Ectodermal cell (in vitro differentiated cells): ENCODE results near the gene KHSRP.
"Not testable (repeated sequence)": the region's sequence is repeated elsewhere in the genome, so short reads cannot be mapped to it uniquely, and the experiment has no call there.

Source experiments
- H3K27ac ChIP-seq: 2 replicates; pipeline ENCODE4 v1.7.0; 2013; ENCODE audit warnings: mild to moderate bottlenecking, low read depth, low read length; ENCODE audit not compliant: insufficient read depth, poor library complexity, severe bottlenecking
- H3K27me3 ChIP-seq: 2 replicates; pipeline ENCODE4 v1.7.0; 2013; ENCODE audit warnings: mild to moderate bottlenecking, low read length; ENCODE audit not compliant: insufficient read depth, control insufficient read depth, poor library complexity, severe bottlenecking
- H3K36me3 ChIP-seq: one replicate; pipeline ENCODE4 v1.7.0; 2013; ENCODE audit warnings: low read length; ENCODE audit not compliant: control insufficient read depth, insufficient read depth
- H3K4me1 ChIP-seq: one replicate; pipeline ENCODE4 v1.7.0; 2013; ENCODE audit warnings: low read length; ENCODE audit not compliant: control insufficient read depth, insufficient read depth
- H3K4me3 ChIP-seq: 2 replicates; pipeline ENCODE4 v1.7.0; 2013; ENCODE audit warnings: low read depth, low read length, control low read depth; ENCODE audit not compliant: insufficient read depth
- H3K9me3 ChIP-seq: 2 replicates; pipeline ENCODE4 v1.7.0; 2013; ENCODE audit warnings: mild to moderate bottlenecking, low read length, moderate library complexity; ENCODE audit not compliant: control insufficient read depth
- WGBS, 2 experiments: methylation state at CpG; one replicate each; pipeline ENCODE4 v1.1.7; 2013; ENCODE audit warnings: missing lambda C conversion rate in 2 of 2; 5-methylcytosine and 5-hydroxymethylcytosine counted together

KHSRP gene

DNA sequence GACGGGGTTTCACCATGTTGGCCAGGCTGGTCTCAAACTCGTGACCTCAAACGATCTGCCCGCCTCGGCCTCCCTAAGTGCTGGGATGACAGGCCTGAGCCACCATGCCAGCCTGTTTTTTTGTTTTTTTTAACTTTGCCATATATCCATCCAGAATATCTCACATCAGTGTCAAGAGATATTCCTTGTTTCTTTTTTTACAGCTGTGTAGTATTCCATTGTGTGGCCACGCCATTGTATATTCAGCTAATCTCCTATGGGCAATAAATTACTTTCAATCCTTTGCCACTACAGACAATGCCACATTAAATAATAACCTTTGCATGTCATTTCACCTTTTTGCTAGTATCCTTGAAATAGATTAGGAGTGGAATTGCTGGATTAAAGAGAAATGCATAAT, 15.3 kb downstream of the KHSRP start:
- Histone ChIP-seq H3K4me1 (no peaks in the 10 kb centered on the region), H3K27me3 (no peaks in the 10 kb centered on the region), H3K36me3 (peaks cover 5% of the 10 kb centered on the region), H3K4me3 (no peak overlapping the region), H3K27ac (no peak overlapping the region), H3K9me3 (no peaks in the 10 kb centered on the region)
- 92 to 97% methylated on average over 6 of the region's 6 CpGs for WGBS, 2 experiments

DNA sequence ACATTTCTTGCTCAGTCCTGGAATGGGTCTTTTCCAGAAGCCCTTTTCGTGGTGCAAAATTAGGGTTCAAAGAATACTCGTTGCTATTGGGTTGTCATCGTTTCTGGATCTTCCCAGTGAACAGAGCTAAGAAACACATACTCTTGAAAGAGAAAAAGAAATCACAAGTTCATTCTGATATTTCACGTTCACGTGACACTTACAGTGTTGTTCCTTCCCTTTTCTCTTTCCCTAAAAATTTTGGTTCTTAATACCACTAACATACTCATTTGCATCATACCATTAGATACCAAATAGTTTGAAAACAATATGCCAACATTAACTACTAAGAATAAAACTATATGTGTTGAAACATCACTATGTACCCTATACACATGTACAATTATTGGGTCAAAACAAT, 18.2 kb downstream of the KHSRP start:
- WGBS, 2 experiments = 93 to 96% methylated on average over 5 of the region's 5 CpGs
- no peaks in the 10 kb centered on the region for H3K9me3 ChIP-seq
- no peak overlapping the region for H3K4me3 ChIP-seq
- H3K4me1 ChIP-seq = no peaks in the 10 kb centered on the region
- H3K27ac ChIP-seq = no peak overlapping the region
- no peaks in the 10 kb centered on the region for H3K27me3 ChIP-seq
- no peaks in the 10 kb centered on the region for H3K36me3 ChIP-seq

DNA sequence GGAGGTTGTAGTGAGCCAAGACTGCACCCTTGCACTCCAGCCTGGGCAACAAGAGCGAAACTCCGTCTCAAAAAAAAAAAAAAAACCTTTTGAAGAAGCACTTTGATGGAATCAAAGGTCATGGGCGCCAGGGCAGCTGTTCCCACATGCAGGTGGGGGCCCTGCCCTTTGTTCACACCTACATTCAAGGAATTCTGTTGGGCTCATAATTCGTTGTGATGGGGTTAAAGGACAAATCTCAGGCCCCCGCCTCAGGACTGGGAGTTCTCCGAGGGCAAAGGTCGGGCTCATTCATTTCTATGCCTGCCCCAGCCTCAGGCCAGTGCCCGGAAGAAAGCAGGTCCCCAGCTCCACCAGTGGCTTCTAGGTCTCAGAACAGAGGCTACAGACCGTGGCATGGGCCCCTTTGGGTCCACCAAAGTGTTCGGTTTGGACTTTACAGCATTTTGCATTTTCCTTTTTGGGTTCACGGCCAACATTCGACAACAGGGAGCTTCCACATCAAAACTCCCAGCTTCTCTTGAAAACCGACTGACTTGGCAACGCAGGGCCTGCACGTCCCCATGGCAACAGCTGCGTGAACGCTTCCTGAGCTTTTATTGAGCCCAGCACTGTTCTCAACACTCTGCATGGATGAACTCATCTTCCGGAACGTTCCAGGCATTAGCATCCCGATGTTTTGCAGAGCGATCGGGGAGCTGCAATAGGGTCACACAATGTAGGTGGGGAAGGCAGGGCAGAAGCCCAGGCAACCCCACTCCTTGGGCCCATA, 21.6 kb downstream of the KHSRP start:
- H3K27ac ChIP-seq = peak overlapping the region; percentile 72
- 81 to 86% methylated on average over 22 of the region's 22 CpGs for WGBS, 2 experiments
- H3K9me3 ChIP-seq = no peaks in the 10 kb centered on the region
- H3K4me1 ChIP-seq = no peaks in the 10 kb centered on the region
- H3K27me3 ChIP-seq = no peaks in the 10 kb centered on the region
- H3K36me3 ChIP-seq = no peaks in the 10 kb centered on the region
- H3K4me3 ChIP-seq = no peak overlapping the region

DNA sequence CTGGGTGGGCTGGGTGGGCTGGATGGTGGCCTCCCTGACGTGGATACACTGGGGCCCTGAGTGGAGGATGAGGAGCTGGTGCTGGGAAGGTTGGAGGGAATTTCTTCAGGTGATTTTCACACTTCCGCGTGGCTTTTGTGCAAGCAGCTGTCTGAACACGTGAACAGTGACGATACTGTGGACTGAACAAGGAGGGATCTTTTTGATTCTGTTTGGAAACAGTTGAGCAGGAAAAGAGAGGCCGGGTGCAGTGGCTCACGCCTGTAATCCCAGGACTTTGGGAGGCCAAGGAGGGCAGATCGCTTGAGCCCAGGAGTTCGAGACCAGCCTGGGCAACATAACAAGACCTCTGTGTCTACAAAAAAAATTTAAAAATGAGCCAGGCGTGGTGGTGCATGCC, 22.6 kb downstream of the KHSRP start:
- H3K36me3 ChIP-seq = no peaks in the 10 kb centered on the region
- 91% methylated on average over 10 of the region's 10 CpGs for WGBS, 2 experiments
- no peak overlapping the region for H3K4me3 ChIP-seq
- no peaks in the 10 kb centered on the region for H3K4me1 ChIP-seq
- H3K27me3 ChIP-seq = no peaks in the 10 kb centered on the region
- H3K27ac ChIP-seq = no peak overlapping the region
- no peaks in the 10 kb centered on the region for H3K9me3 ChIP-seq

DNA sequence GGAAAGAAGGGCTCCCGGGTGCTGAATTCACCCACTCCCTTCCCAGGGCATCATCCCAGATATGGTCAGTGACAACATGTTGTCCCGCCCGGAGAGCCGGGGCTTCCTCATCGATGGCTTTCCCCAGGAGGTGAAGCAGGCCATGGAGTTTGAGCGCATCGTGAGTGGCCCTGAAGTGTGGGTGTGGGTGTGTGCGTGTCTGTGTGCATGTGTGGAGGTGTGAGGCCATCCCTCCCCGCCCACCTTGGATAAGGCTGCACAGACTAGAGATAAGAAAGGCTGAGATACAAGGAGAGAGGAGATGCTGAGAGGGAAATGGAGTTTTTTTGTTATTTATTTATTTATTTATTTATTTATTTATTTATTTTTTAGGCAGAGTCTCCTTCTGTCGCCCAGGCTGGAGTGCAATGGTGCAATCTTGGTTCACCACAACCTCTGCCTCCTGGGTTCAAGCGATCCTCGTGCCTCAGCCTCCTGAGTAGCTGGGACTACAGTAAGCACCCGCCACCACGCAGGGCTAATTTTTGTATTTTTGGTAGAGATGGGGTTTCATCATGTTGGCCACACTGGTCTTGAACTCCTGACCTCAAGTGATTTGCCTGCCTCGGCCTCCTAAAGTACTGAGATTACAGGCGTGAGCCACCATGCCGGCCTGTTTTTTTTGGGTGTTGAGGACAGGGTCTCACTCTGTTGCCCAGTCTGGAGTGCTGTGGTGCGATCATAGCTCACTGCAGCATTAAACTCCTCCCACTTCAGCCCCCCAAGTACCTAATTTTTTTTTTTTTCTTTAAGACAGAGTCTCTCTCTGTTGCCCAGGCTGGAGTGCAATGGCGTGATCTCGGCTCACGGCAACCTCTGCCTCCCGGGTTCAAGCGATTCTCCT, 24.3 kb downstream of the KHSRP start:
- H3K4me1 ChIP-seq, H3K9me3 ChIP-seq, H3K27me3 ChIP-seq, H3K27ac ChIP-seq, H3K36me3 ChIP-seq, H3K4me3 ChIP-seq: not testable (repeated sequence)
- WGBS, 2 experiments = 93 to 94% methylated on average over 23 of the region's 23 CpGs

DNA sequence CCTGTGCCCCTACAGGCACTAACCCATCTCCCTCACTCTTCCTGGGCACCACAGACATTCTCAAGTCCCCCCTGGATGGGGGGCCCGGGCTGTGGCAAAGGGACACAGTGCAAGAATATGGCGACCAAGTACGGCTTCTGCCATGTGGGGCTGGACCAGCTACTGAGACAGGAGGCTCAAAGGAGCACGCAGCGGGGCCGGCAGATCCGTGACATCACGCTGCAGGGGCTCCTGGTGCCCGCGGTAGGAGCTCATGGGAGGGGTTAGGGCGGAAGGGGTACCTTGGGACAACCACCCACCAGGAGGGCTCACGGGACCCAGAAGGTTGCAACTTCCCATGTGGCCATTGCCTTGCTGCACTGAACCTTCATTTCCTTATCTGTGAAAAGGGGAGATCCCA, 28.3 kb downstream of the KHSRP start:
- Histone ChIP-seq H3K4me1 (peaks cover 3% of the 10 kb centered on the region), H3K27ac (no peak overlapping the region), H3K4me3 (no peak overlapping the region), H3K36me3 (no peaks in the 10 kb centered on the region), H3K9me3 (no peaks in the 10 kb centered on the region), H3K27me3 (no peaks in the 10 kb centered on the region)
- 92 to 93% methylated on average over 12 of the region's 12 CpGs for WGBS, 2 experiments

DNA sequence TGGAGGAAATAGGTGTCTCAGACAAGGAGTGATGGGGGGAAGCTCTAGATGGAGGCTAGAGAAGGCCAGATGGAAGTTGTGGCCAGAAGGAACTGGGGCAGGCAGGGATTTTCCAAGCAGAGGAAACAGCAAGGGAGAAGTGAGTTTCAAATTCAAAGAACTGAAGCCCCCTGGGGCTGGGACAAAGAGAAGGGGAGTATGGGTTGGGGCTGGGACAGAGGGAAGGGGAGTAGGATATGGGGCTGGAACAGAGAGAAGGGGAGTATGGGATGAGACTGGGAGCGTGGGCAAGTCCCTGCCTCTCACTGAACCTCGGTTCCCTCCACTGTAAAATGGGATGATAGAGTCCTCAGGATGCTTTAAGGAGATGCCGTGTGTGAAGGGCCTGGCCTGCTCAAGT, 29.8 kb downstream of the KHSRP start:
- 69 to 71% methylated on average over 3 of the region's 3 CpGs for WGBS, 2 experiments
- Histone ChIP-seq H3K9me3 (no peaks in the 10 kb centered on the region), H3K27ac (no peak overlapping the region)

DNA sequence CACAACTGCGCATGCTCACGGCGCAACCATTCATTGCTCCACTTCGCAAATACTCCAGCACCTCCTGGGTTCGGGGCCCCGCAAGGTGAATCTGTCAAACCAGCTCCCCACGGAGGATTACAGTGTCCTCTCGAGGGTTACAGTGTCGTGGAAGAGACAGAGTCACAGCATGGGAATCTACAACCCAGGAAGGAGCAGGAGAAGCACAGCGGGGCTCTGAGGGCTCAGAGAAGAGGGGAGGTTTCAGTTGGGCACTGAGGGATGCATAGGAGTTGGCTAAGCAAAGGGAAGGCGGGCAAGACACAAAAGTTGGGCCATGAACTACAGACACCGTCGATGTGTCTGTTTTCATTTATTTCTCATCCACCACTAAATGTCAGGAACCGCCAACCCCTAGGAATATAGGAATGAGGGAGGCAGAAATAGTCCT, 30.6 kb downstream of the KHSRP start:
- Histone ChIP-seq H3K27me3 (no peaks in the 10 kb centered on the region), H3K36me3 (peaks cover 8% of the 10 kb centered on the region), H3K27ac (peak overlapping the region; percentile 87), H3K4me3 (peak overlapping the region; percentile 77), H3K9me3 (no peaks in the 10 kb centered on the region), H3K4me1 (peaks cover 3% of the 10 kb centered on the region)
- 8 to 13% methylated on average over 13 to 14 of the region's 14 CpGs for WGBS, 2 experiments

More for the DNA sequence above, 29.8 kb downstream of the KHSRP start:
- H3K27me3 ChIP-seq = no peaks in the 10 kb centered on the region
- no peak overlapping the region for H3K4me3 ChIP-seq
- H3K4me1 ChIP-seq = peaks cover 3% of the 10 kb centered on the region
- peaks cover under 1% of the 10 kb centered on the region for H3K36me3 ChIP-seq

DNA sequence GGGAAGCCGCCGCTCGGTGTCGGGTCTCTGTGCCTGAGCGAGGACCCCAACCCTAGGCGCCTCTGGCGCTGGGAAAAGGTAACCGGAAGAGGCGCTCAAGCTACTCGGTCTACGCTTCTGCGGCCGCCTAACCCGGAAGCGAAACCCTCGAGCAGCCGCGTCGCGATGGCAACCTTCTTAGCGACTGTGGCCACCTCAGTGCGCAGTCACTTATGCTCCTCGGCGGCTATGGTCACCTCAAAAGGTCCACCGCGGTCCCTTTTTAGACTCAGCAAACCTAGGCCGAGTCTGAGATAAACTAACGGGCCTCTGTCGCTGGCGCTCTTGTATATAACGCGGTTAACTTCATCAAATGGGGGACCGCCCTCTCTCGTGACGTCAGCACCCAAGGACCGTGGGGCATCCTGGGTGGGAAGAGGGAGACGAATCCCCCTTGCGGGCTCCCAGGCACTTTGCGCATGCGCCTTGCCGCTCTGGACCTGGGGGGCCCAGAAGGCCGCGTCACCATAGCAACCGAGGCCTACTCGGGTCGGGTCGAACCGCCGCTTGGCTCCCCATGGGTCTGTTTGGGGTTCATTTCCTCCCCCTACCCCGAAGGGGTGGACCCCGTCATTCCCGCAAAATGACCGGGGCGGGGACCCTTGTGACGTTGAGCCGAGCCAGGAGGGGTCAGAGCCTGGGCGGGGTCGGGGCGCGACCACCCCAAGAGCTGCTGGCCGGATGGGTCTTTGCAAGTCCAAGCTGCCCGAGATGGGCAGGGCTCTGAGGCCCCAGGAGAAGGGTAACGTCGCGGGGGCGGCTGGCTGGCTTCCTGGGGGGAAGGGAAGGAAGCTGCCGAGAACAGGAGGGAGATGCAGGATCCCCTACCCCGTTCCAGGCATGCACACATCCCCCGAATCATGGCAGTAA, 31.3 kb downstream of the KHSRP start, which contains the start of gene GTF2F1:
Gene GTF2F1, minus strand, starts transcription at position 91 of the 909 bp plus-strand sequence. CDS start 169 bp downstream, outside the sequence.
- Histone ChIP-seq H3K4me1 (peaks cover 3% of the 10 kb centered on the region), H3K9me3 (no peaks in the 10 kb centered on the region), H3K27me3 (no peaks in the 10 kb centered on the region), H3K36me3 (peaks cover 8% of the 10 kb centered on the region), H3K27ac (peak within 1 kb of the TSS; percentile 87), H3K4me3 (peak within 1 kb of the TSS; percentile 77)
- 0% methylated on average over 69 of the region's 69 CpGs for WGBS, 2 experiments
